Heart right ventricle (tissue), 16 donors: ENCODE results near the gene FOXO3. TPM values are rescaled to one million over a fixed set of nuclear protein-coding genes. Genes with fewer than 3 reads are reported as not detected.

Experiments used
- ATAC-seq, 8 donors: fragments of 200-7000 bp; cut with Tn5 transposase; one replicate each; pipeline ENCODE4 v1.9.1; 2020; ENCODE audit warnings: mild to moderate bottlenecking in 8 of 8, moderate library complexity in 8 of 8, moderate number of reproducible peaks in 1 of 8
- DNase-seq, 2 donors: peaks; one replicate each; pipeline ENCODE4 v3.0.0-alpha.2; 2020
- H3K27ac ChIP-seq, 10 donors: fragments of 200-600 bp; sonication (generic) in 2 of 10; one replicate each; pipeline versions ENCODE4 v1.5.0 to v1.8.0; 2020 to 2022; ENCODE audit warnings: mild to moderate bottlenecking in 3 of 10
- H3K27me3 ChIP-seq, 7 donors: fragments of 200-600 bp; one replicate each; pipeline ENCODE4 v1.8.0; 2021 to 2022; ENCODE audit warnings: mild to moderate bottlenecking in 2 of 7
- H3K36me3 ChIP-seq, 9 donors: fragments of 200-600 bp; sonication (generic) in 1 of 9; one replicate each; pipeline versions ENCODE4 v1.5.0 to v1.8.0; 2020 to 2022; ENCODE audit warnings: mild to moderate bottlenecking in 2 of 9
- H3K4me1 ChIP-seq, 9 donors: fragments of 200-600 bp; sonication (generic) in 1 of 9; one replicate each; pipeline versions ENCODE4 v1.5.0 to v1.8.0; 2020 to 2022; ENCODE audit warnings: mild to moderate bottlenecking in 4 of 9
- H3K4me3 ChIP-seq, 10 donors: fragments of 200-600 bp; sonication (generic) in 2 of 10; one replicate each; pipeline versions ENCODE4 v1.5.0 to v1.8.0; 2020 to 2022; ENCODE audit warnings: mild to moderate bottlenecking in 7 of 10, moderate library complexity in 2 of 10
- H3K9me3 ChIP-seq, 11 donors: fragments of 200-600 bp in 10 of 11; sonication (generic) in 2 of 11; one replicate each; pipeline versions ENCODE4 v1.5.0 to v1.8.0; 2013 to 2022; ENCODE audit warnings: mild to moderate bottlenecking in 2 of 11, control low read depth in 1 of 11, moderate library complexity in 1 of 11
- WGBS, 2 donors: extraction: QIAGEN DNeasy Blood & Tissue Kit; methylation state at CpG; one replicate each; pipeline ENCODE4 v1.1.7; 2013; ENCODE audit warnings: inconsistent platforms in 1 of 2; 5-methylcytosine and 5-hydroxymethylcytosine counted together
- intact Hi-C, 10 donors: fragments of 100-400 bp; cut with DNase I; formaldehyde crosslinking; loops; one replicate each; pipeline versions ENCODE4 v1.11.1 to v1.14.2; 2022
- polyA plus RNA-seq, 2 donors: library from polyadenylated mRNA; stranded (reverse); fragments of 200-250 nt; gene quantifications; one replicate each; pipeline ENCODE4 v1.2.3, GENCODE V29; 2013
- total RNA-seq, 10 donors: library from RNA; stranded (reverse); fragmentation: NEBNext Ultra II Directional in 3 of 10; extraction: Animal tissue kit (Norgen Biotek cat#: 25700) in 3 of 10; gene quantifications; one replicate each; pipeline versions ENCODE4 v1.2.1 to v1.2.4, GENCODE V29; 2021 to 2023
- TF ChIP-seq, protein P1 (sequence below), 9 donors: fragments of 200-600 bp; sonication (generic) in 2 of 9; IDR thresholded peaks; one replicate each; pipeline versions ENCODE4 v1.5.0 to v1.8.0; 2021 to 2022; ENCODE audit warnings: antibody characterized with exemption in 9 of 9, mild to moderate bottlenecking in 5 of 9, moderate library complexity in 1 of 9
- donor health status: Arrhythmogenic right ventricular cardiomyopathy.
- donor health status: ischemic (EF 13 %, LVEDD 7.1; RV severe dilation, severe dysfunction).
- donor health status: healthy with polysubstance abuse.
- donor health status: DM: no; HTN: yes; CAD: no.
- donor health status: DM: no; HTN: no; CAD: no.
- donor health status: ischemic (EF 25% LVEDD 6.9; RV normal size, moderate dysfunction).
- donor health status: ischemic (EF 25% LVEDD 5.7; RV mildly dilated, moderate dysfunction).
- donor health status: healthy.
- donor health status: DM: yes; HTN: yes; CAD: no.
- donor health status: Ischemic cardiomyopathy.
- donor health status: ischemic (EF 35%, LVEDD 5.7; RV mildly dilated, moderate dysfunction).
- donor health status: nonischemic (EF 11% LVEDD 7.7; RV severe dilation, severe dysfunction).
- donor health status: DM: yes; HTN: yes; CAD: no.
- donor health status: PGD.
- donor health status: ischemic (EF 29% LVEDD 5.4; RV normal size, mild dysfunction).
- donor health status: nonischemic (EF 23%, LVEDD 6.1; RV moderate dilation, normal function).

FOXO3 gene
- total and polyA plus RNA-seq, 12 donors, result 16.8 to 52.6 (median 37.0) TPM

GRCh38 chr6:108671790-108672189 is 111.1 kb downstream of the FOXO3 start:
- TF ChIP-seq, protein P1, sequence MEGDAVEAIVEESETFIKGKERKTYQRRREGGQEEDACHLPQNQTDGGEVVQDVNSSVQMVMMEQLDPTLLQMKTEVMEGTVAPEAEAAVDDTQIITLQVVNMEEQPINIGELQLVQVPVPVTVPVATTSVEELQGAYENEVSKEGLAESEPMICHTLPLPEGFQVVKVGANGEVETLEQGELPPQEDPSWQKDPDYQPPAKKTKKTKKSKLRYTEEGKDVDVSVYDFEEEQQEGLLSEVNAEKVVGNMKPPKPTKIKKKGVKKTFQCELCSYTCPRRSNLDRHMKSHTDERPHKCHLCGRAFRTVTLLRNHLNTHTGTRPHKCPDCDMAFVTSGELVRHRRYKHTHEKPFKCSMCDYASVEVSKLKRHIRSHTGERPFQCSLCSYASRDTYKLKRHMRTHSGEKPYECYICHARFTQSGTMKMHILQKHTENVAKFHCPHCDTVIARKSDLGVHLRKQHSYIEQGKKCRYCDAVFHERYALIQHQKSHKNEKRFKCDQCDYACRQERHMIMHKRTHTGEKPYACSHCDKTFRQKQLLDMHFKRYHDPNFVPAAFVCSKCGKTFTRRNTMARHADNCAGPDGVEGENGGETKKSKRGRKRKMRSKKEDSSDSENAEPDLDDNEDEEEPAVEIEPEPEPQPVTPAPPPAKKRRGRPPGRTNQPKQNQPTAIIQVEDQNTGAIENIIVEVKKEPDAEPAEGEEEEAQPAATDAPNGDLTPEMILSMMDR (IDR thresholded peaks at IDR 0.05), result no peak
- DNase-seq (no peak), ATAC-seq (peak in 1 of 8 donors; percentile 15)
- intact Hi-C loops, result loop anchor here in 1 of 10 donors (10.0 kb wide), 1 partner anchor 107 kb away; the partner anchor contains the start of gene FOXO3
- WGBS, 2 donors, result 64 to 85% methylated on average over 4 of the region's 4 CpGs
- Histone ChIP-seq H3K4me1 (peaks cover 30 to 100% (median 91%) of the 10 kb centered on the region in 9 donors), H3K4me3 (no peak overlapping the region), H3K27ac (peak overlapping the region in 1 of 10 donors; percentile 1), H3K36me3 (peaks cover 0 to 13% (median 0%) of the 10 kb centered on the region in 9 donors), H3K27me3 (no peaks in the 10 kb centered on the region), H3K9me3 (no peaks in the 10 kb centered on the region)

DNA sequence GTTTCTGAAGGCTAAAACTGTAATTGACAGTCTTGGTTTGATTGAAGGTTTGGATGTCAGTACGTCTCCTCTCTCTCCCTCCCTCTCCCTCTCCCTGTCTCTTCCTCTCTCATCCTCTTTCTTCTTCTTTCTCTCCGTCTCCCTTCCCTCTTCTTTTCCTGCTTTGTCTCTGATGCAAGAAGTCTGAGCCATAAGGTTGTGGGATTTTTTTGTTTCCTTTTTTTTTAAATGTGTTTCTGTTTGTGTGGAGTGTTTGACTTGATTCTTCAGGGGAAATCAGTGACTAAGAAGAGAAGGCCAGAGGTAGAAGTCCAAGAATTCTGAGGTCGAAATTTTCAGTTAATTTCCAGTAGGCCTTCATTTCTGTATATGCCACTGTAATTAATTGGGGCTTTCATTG is 111.9 kb downstream of the FOXO3 start:
- WGBS, 2 donors, result 85 to 90% methylated on average over 3 of the region's 3 CpGs
- intact Hi-C loops, result loop anchor here in 1 of 10 donors (10.0 kb wide), 1 partner anchor 108 kb away; the partner anchor contains the start of gene FOXO3
- Histone ChIP-seq H3K27ac (peak overlapping the region in 1 of 10 donors; percentile 1), H3K36me3 (peaks cover 0 to 11% (median 0%) of the 10 kb centered on the region in 9 donors), H3K4me3 (no peak overlapping the region), H3K4me1 (peaks cover 35 to 100% (median 92%) of the 10 kb centered on the region in 9 donors), H3K9me3 (no peaks in the 10 kb centered on the region), H3K27me3 (no peaks in the 10 kb centered on the region)
- ATAC-seq (no peak), DNase-seq (no peak)
- TF ChIP-seq, protein P1 (IDR thresholded peaks at IDR 0.05), result no peak

GRCh38 chr6:108673153-108673552 is 112.4 kb downstream of the FOXO3 start:
- Histone ChIP-seq H3K27me3 (no peaks in the 10 kb centered on the region), H3K4me3 (no peak overlapping the region), H3K9me3 (no peaks in the 10 kb centered on the region), H3K4me1 (peaks cover 35 to 100% (median 92%) of the 10 kb centered on the region in 9 donors), H3K27ac (peak overlapping the region in 1 of 10 donors; percentile 45), H3K36me3 (peaks cover 0 to 9% (median 0%) of the 10 kb centered on the region in 9 donors)
- DNase-seq, result no peak
- TF ChIP-seq, protein P1 (IDR thresholded peaks at IDR 0.05), result no peak
- WGBS, 2 donors, result 96% methylated on average over 6 of the region's 6 CpGs
- ATAC-seq, result peak in 1 of 8 donors; percentile 7
- intact Hi-C loops, result loop anchor here in 1 of 10 donors (10.0 kb wide), 1 partner anchor 108 kb away; the partner anchor contains the start of gene FOXO3

DNA sequence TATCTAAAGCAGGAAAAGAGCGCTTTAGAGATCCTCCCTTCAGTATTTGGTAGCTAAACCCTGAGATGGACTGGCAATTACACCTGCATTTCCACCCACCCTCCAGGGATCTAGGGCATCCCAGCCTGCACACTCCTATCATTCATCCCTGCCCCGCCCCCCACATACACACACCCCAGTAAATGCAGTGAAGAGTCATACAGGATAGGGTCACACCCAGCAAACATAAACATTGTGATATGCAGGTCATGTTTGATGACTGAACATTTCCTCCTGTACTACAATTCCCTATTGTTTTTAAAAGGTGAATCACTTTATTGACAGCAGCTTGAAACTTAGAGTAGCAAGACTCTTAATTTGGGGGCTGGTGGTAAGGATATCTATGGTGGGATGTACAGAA is 112.9 kb downstream of the FOXO3 start:
- DNase-seq, result no peak
- no peaks in the 10 kb centered on the region for H3K27me3 ChIP-seq
- H3K27ac ChIP-seq, result peak overlapping the region in 1 of 10 donors; percentile 12
- intact Hi-C loops, result loop anchor here in 1 of 10 donors (10.0 kb wide), 1 partner anchor 109 kb away; the partner anchor contains the start of gene FOXO3
- TF ChIP-seq, protein P1 (IDR thresholded peaks at IDR 0.05), result no peak
- H3K9me3 ChIP-seq, result no peaks in the 10 kb centered on the region
- no peak overlapping the region for H3K4me3 ChIP-seq
- peaks cover 0 to 4% (median 0%) of the 10 kb centered on the region in 9 donors for H3K36me3 ChIP-seq
- 69 to 76% methylated on average over 2 of the region's 2 CpGs for WGBS, 2 donors
- peaks cover 35 to 100% (median 92%) of the 10 kb centered on the region in 9 donors for H3K4me1 ChIP-seq
- peak in 2 of 8 donors; percentile 39 to 60 for ATAC-seq
